Endothelial cell of umbilical vein (primary cell): Measurements from ENCODE around the gene CLIP3. TPM values are rescaled to one million over a fixed set of nuclear protein-coding genes. Genes with fewer than 3 reads are reported as not detected.

Experiments
- polyA plus RNA-seq, 4 experiments: library from polyadenylated mRNA; depleted of rRNA in 3 of 4; stranded (reverse) in 3 of 4; unstranded in 1 of 4; fragments of >200 nt; gene quantifications; 2 replicates each; pipeline versions ENCODE4 v1.2.1 to v1.2.3, GENCODE V29; 2011 to 2012; ENCODE audit warnings: missing spikeins in 1 of 4
- total RNA-seq: library from RNA; stranded (reverse); gene quantifications from 2 replicates; pipeline ENCODE4 v1.2.3, GENCODE V29; 2021

The CLIP3 gene
- total and polyA plus RNA-seq, 2 donors (not counting 3 experiments of a cell fraction or from before 2014, with no cell fraction given) = 7.0 to 24.4 TPM

Other genes with a start within 250 kb of the CLIP3 start
- not detected in 2 replicates for gene PRODH2, start 220.0 kb downstream of the CLIP3 start, total RNA-seq
- not detected in 2 replicates for gene PRODH2, start 220.0 kb downstream of the CLIP3 start, polyA plus RNA-seq
- not detected in 2 replicates for gene NPHS1, start 180.4 kb downstream of the CLIP3 start, total RNA-seq
- not detected in 2 replicates for gene NPHS1, start 180.4 kb downstream of the CLIP3 start, polyA plus RNA-seq
- gene KIRREL2, start 176.0 kb downstream of the CLIP3 start, total RNA-seq = not detected in 2 replicates
- not detected in 2 replicates for gene KIRREL2, start 176.0 kb downstream of the CLIP3 start, polyA plus RNA-seq
- 6.2 and 9.0 TPM in 2 replicates for gene APLP1, start 164.3 kb downstream of the CLIP3 start, total RNA-seq
- gene APLP1, start 164.3 kb downstream of the CLIP3 start, polyA plus RNA-seq = 13.0 and 15.1 TPM in 2 replicates
- 7.6 and 8.7 TPM in 2 replicates for gene NFKBID, start 132.3 kb downstream of the CLIP3 start, total RNA-seq
- gene NFKBID, start 132.3 kb downstream of the CLIP3 start, polyA plus RNA-seq = 5.5 and 6.7 TPM in 2 replicates
- not detected in 2 replicates for gene HCST, start 130.3 kb downstream of the CLIP3 start, total RNA-seq
- not detected in 2 replicates for gene HCST, start 130.3 kb downstream of the CLIP3 start, polyA plus RNA-seq
- gene TYROBP, start 124.6 kb downstream of the CLIP3 start, total RNA-seq = not detected in 2 replicates
- not detected in 2 replicates for gene TYROBP, start 124.6 kb downstream of the CLIP3 start, polyA plus RNA-seq
- gene LRFN3, start 96.5 kb downstream of the CLIP3 start, total RNA-seq = 15.9 and 17.3 TPM in 2 replicates
- 4.1 and 5.8 TPM in 2 replicates for gene LRFN3, start 96.5 kb downstream of the CLIP3 start, polyA plus RNA-seq
- gene SDHAF1, start 37.7 kb downstream of the CLIP3 start, total RNA-seq = 8.4 and 10.3 TPM in 2 replicates
- 16.2 and 16.5 TPM in 2 replicates for gene SDHAF1, start 37.7 kb downstream of the CLIP3 start, polyA plus RNA-seq
- 0.62 and 1.3 TPM in 2 replicates for gene SYNE4, start 24.1 kb downstream of the CLIP3 start, total RNA-seq
- 0.38 and 0.46 TPM in 2 replicates for gene SYNE4, start 24.1 kb downstream of the CLIP3 start, polyA plus RNA-seq
- gene ALKBH6, start 18.7 kb downstream of the CLIP3 start, total RNA-seq = 17.3 and 21.4 TPM in 2 replicates
- gene ALKBH6, start 18.7 kb downstream of the CLIP3 start, polyA plus RNA-seq = 26.7 and 33.2 TPM in 2 replicates
- 2.9 and 4.1 TPM in 2 replicates for gene THAP8, start 21.4 kb upstream of the CLIP3 start, total RNA-seq
- gene THAP8, start 21.4 kb upstream of the CLIP3 start, polyA plus RNA-seq = 6.6 and 8.3 TPM in 2 replicates
- 12.1 and 13.4 TPM in 2 replicates for gene WDR62, start 22.0 kb upstream of the CLIP3 start, total RNA-seq
- 8.0 and 8.7 TPM in 2 replicates for gene WDR62, start 22.0 kb upstream of the CLIP3 start, polyA plus RNA-seq
- not detected in 2 replicates for gene OVOL3, start 78.3 kb upstream of the CLIP3 start, total RNA-seq
- not detected in 2 replicates for gene OVOL3, start 78.3 kb upstream of the CLIP3 start, polyA plus RNA-seq
- gene POLR2I, start 82.0 kb upstream of the CLIP3 start, total RNA-seq = 63.3 and 64.8 TPM in 2 replicates
- gene POLR2I, start 82.0 kb upstream of the CLIP3 start, polyA plus RNA-seq = 53.0 and 89.7 TPM in 2 replicates
- gene TBCB, start 82.6 kb upstream of the CLIP3 start, total RNA-seq = 178 and 190 TPM in 2 replicates
- gene TBCB, start 82.6 kb upstream of the CLIP3 start, polyA plus RNA-seq = 363 and 364 TPM in 2 replicates
- gene CAPNS1, start 107.2 kb upstream of the CLIP3 start, total RNA-seq = 722 and 777 TPM in 2 replicates
- gene CAPNS1, start 107.2 kb upstream of the CLIP3 start, polyA plus RNA-seq = 1,095 and 1,235 TPM in 2 replicates
- gene COX7A1, start 119.6 kb upstream of the CLIP3 start, total RNA-seq = 26.8 and 35.2 TPM in 2 replicates
- 10.6 and 11.6 TPM in 2 replicates for gene COX7A1, start 119.6 kb upstream of the CLIP3 start, polyA plus RNA-seq
- gene ZNF565, start 181.8 kb upstream of the CLIP3 start, total RNA-seq = 3.1 and 3.6 TPM in 2 replicates
- 1.4 and 1.8 TPM in 2 replicates for gene ZNF565, start 181.8 kb upstream of the CLIP3 start, polyA plus RNA-seq
- 63.3 and 65.9 TPM in 2 replicates for gene ZNF146, start 182.2 kb upstream of the CLIP3 start, total RNA-seq
- 9.7 and 17.8 TPM in 2 replicates for gene ZNF146, start 182.2 kb upstream of the CLIP3 start, polyA plus RNA-seq